ENCODE results near the gene AOPEP.

Gene AOPEP

GRCh38 chr9:95037789-95038521 lies 311.5 kb downstream of the AOPEP start:
- DNase-seq (ENCODE audit: low spot score) = peak; percentile 44

DNA sequence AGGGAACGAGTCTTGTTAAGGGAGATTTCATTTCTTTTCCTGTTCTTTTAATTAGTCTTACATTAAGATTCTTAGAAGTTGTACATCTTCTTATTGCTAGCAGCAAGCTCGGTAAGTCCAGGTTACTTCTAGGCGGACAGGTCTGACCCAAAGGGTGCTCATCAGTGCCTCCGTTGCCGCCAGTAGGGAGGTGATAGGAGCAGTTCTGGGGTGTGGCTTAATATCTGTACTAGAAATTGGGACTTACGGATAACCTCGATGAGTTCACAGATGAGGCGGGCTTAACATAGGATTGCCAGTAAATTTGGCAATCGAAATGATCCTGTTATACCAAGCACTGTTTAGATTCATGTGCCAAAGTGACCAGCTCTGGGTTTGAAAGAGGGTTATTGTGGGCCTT lies 312.2 kb downstream of the AOPEP start:
- DNase-seq (ENCODE audit: low spot score) = no peak

GRCh38 chr9:95040106-95040505 lies 313.6 kb downstream of the AOPEP start:
- DNase-seq (ENCODE audit: low spot score) = no peak

GRCh38 chr9:95043826-95044225 lies 317.3 kb downstream of the AOPEP start:
- DNase-seq (ENCODE audit: low spot score) = no peak

GRCh38 chr9:95044731-95045508 lies 318.4 kb downstream of the AOPEP start:
- peak; percentile 71 for DNase-seq (ENCODE audit: low spot score)

- DNase-seq (ENCODE audit: low spot score) = no peak
These were observed 319.3 kb downstream of the AOPEP start for GRCh38 chr9:95045751-95046150.

- no peak for DNase-seq (ENCODE audit: low spot score)
These were observed 321.1 kb downstream of the AOPEP start for GRCh38 chr9:95047452-95048224.

GRCh38 chr9:95048225-95049087 lies 322.0 kb downstream of the AOPEP start:
- peak; percentile 59 for DNase-seq (ENCODE audit: low spot score)

DNA sequence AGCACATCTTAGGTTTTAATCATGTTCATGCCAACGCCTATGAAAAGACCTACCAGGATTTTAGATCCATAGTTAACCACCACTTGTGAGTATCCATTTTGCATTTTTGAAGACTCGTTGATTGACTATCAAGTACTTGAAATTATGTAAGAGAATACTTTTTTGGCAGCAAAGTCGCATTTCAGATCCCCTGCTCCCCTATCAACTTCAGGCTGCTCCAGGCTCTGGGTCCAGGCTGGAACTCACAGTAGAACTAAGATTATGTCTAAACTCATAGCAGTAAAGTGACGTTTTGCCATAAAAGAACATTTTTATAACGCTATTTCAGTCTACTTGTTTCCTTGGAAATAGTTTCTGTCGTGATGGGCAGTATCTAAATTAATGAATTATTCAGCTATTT lies 323.3 kb downstream of the AOPEP start:
- no peak for DNase-seq (ENCODE audit: low spot score)

GRCh38 chr9:95053611-95054570 lies 327.4 kb downstream of the AOPEP start:
- peak; percentile 25 for DNase-seq (ENCODE audit: low spot score)

DNA sequence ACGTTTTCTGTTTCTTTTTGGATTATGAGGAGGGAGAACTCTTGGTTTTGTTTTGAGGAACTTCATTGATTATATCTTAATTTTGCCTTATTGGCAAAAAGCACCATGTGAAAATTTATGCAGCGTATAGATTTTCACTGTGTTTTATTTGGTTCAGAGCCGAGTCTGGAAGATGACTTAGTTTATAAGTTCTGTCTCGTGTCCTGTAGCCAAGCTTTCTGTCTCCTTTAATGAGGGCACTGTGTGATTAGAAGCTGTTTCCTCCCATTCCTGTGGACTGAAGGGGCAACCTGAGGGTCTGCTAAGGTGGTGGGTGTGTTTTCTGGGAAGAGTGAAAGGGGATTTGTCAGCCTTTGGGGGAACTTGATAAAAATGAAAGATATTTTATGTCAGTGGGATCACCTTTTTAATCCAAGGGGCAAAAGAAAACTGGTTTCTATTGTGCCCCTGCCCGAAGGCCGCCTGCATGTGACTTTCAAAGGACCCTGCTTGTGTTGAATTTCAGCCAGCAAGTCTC lies 328.9 kb downstream of the AOPEP start:
- DNase-seq (ENCODE audit: low spot score) = no peak

GRCh38 chr9:95055851-95056551 lies 329.5 kb downstream of the AOPEP start:
- DNase-seq (ENCODE audit: low spot score) = peak; percentile 24

DNA sequence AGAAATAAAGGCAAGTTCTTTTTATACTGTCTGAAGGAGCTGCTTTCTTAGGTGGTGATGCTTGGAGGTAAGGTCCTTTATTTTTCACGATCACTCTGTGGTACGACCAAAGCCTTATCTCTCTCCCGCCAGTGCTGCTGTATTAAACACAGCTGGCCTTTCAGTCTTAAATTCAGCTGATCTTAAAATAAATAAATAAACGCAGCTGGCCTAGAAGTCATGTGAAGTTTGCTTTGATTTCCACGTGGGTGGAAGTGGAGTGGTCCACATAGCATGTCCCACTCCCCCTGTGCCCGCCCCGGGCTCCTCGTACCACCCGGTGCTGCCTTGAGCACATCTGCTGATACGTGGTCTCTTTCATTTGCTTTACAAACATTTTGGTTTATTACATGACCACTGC lies 330.6 kb downstream of the AOPEP start:
- DNase-seq (ENCODE audit: low spot score) = no peak

- no peak for DNase-seq (ENCODE audit: low spot score)
These were observed 331.8 kb downstream of the AOPEP start for GRCh38 chr9:95058121-95058785.

DNA sequence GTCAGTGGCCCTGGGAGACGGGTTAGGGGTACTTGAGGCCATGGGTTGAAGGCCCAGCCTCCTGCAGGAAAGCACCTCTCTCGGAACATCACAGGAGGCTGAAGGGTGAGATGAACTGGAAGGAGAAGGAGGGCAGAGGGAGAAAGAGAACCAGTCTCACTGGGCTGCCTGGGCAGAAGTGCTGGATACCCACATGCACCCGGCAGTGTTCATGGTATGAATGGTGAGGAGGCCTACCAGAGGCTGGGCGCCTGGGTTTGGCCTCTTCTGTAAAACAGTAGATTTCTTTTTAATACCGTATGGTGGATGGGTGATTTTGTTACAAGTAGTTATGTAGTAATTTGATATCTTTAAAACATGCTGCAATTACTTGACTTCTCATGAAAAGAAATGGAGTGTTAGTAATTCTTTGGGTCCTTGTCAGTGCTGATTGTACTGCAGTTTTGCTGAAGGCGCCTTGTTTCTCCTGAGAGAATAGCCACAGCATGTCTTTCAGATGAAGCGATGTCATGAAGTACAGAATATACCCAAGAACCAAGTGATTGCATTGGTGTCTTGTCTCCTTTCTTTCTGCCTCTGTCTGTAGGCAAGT lies 332.4 kb downstream of the AOPEP start:
- no peak for DNase-seq (ENCODE audit: low spot score)

DNA sequence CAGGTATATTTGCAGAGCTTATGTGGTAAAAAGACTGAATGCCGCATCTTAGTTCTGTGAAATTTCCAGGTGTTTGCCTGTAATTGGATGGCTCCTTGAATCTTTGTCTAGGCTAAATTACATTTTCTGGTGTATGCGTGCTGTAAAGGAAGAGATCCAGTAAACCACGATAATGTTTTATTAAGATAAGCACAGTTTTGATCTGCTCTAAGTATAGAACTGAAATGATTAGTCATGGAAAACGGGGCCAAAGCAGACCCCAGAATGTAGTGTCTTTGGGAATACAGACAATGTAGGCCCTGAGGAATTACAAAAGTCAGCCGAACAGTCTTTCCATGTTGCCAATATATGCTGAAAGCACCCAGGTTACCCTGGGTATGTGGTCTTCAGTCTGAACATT lies 333.7 kb downstream of the AOPEP start:
- no peak for DNase-seq (ENCODE audit: low spot score)

DNA sequence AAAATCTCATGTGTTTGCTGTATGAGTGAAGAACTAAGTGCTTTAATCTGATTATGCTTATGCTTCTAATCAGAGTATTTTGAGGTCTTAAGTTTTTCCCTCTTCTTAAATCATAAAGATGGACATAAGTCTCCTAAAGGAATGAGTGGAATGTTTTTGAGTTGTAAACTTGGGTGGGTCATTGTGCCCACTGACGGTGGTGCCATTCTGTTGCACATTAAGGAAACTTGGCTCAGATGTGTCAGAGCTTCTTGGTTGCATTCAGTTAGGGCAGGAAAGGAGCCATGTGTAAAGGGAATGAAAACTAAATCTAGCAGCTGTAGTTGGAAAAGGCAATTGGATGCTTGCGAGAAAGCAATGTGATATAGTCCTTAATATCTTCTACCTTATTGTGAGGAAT lies 334.4 kb downstream of the AOPEP start:
- DNase-seq (ENCODE audit: low spot score) = no peak

DNA sequence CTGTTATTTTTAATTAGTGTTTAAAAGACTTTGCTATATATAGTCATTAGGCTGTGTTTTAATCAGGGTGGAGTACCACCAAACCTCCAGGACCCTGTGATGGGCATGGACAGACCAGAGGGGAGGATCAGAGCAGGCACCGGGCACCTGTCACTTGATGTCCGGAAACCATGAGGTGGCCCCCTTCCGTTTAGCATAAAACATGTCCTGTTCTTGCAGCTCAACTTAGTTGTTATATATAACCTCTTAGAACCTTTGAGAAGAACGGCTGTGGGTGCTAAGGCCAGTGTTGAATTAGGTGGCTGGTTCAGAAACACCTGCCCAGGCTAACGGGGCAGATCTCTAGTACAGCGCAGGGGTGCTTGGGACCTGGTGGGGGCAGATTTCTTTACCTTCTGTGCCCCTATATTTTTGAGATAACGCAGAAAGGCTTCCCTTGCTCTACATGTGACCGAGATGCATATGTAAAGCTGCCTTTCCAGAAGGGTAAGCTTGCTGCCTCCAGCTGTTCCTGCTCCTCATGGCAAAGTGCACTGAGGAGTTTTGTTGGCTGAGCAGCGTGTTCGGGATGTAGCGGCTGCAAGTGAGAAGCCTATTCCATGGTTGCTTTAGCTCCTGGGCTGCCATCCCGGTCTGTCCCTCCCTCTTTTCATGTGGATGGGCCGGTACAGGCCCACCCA lies 335.6 kb downstream of the AOPEP start:
- DNase-seq (ENCODE audit: low spot score) = no peak
